IPS DF 4.7 (cell line): ENCODE data around the gene CUL1.
"Not testable (repeated sequence)": the region's sequence is repeated elsewhere in the genome, so short reads cannot be mapped to it uniquely, and the experiment has no call there.

ENCODE experiments used
- DNase-seq: peaks from one replicate; pipeline ENCODE4 v3.0.0-alpha.2; 2013; ENCODE audit warnings: low spot score; ENCODE audit errors: extremely low read depth

Gene CUL1

DNA sequence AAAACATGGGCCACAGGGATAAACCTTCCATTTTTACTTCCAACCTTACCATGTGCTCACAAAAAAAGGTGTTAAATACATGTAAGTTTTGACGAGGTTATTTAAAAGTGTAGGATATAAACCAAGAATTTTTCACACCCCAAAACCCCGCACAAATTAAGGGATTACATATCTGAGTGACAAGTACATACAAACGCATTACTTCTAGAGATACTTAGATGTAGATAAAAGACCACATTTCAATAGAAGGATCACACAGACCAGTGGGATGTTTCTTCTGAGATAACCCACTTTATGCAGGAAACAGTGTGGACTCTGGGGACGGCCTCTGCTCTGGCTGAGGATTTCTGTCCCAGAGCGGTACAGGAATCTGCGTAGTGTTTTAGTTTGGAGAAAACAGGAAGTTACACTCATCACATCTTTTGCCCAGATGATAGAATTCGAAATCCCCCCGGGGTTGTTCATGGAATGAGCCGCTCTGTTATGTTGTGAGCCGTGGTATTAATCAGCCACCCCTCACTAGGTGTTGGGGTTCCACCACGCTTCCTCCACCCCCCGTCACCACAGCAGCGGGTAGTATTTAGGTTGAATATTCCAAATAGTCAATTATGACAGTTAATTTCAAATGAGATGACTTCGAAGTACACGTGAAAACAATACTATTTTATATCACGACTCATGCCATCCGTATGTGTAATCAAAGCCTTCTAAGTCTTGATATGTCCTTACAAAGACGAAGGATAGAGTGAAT lies 1.3 kb upstream of the CUL1 start:
- DNase-seq: no peak

DNA sequence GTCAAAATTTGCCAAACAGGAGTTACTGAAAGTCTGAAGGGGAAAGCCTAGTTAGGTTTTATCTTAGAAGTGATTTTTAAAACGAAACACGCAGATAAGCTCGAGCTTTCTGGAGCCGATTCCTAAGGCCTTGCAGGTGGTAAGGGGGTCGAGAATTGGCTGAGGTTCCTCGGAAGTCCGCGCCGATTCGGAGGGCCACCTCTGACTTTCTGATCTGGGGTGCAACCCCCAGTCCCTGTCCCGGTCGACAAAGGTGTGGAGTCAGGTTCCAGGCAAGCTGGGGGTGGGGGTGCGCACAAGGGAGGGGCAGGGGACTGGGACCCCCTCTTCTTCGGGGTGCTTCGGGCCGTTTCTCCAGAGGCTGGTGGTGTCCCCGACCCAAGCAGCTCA lies 701 bp upstream of the CUL1 start:
- DNase-seq: no peak

DNA sequence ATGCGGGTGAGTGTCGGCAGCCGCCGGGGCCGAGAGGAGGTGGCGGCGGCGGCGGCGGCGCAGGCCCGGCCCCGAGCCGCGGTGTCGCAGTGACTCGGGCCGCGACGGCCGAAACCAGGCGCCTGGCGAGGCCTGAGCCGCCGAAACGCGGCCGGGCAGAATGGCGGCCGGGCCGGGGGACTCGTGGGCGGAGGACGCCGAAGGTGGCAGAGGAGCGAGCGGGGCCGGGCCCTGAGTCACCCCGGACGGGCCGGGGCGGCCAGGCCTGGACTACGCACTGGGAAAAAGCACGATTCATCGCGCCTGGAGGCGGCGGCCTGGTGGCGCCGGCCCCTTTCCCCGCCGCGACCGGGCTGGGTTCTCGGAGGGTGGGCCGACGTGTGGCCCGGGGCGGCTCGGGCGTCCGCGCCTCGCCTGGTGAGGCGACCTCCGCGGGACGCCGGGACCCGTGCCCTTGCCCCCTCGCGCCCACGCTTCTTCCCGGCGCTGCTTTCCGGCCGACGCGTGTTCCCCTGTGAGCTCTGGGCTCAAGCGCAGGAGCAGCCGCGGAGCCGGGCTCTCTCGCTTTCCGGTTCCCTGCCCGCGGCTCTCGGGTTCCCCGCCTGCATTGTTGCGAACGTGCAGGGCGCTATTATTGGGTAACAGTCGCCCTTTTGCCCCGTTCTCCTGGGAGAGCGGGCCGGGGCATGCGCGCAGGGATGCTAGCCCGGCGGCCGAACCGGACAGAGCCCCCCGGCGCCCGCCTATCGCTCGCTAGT lies 500 bp downstream of the CUL1 start:
- DNase-seq: no peak

DNA sequence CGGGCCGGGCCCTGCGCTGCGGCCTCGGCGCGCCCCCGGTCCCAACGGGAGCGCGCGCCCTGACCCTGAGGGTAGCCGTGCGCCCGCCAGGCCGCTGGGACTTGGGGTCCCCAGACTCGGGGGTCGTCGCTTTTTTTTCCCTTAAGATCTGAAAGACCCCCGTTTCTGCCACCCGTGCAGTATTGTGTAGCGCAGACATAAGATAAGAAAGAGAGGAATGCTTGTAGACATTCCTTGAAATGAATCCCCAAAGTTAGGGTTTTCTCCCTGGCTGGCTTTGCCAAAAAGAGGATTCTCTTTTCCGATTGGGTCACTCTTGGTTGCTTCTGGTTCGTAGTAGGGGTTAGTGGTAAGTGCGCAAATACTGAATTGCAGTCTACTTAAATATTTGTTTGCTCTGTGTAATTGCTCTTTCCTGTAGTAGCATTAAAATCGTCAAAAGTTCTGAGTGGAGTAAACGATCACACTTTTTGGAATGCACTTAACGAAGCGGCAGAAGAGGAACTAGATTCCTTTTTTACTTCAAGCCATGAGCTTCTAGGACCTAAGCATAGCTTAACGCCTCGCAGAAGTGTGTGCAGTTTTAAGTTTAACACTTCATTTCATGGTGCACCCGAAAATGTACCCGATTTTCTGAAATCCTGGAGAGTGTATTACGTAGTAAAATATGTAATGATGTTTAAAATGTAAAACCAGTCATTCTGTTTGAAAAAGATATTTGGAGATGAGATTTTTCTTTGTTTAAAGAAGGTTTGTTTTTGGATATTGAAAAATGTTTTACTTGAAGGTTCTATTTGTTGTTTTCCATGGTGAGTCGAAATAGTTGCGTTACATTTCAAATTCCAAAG lies 1.3 kb downstream of the CUL1 start:
- no peak for DNase-seq

DNA sequence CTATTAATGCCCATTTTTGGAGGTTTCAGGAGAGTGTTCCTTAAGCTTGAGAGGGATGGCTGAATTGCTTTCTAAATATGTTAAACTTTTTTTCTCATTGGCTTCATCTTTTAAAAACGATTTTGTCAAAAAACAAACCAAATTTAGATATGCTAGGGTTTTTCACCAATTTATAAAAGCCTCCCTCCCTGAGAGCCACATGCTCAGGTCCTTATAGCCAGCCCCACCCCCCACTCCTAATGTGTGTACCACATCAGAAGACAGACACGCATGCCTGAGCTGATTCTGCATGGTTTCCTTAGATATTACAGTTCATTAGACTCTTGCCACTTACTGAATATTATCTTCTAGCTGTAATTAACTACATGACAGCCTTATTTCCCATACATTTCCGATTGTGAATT lies 2.0 kb downstream of the CUL1 start:
- DNase-seq: no peak

DNA sequence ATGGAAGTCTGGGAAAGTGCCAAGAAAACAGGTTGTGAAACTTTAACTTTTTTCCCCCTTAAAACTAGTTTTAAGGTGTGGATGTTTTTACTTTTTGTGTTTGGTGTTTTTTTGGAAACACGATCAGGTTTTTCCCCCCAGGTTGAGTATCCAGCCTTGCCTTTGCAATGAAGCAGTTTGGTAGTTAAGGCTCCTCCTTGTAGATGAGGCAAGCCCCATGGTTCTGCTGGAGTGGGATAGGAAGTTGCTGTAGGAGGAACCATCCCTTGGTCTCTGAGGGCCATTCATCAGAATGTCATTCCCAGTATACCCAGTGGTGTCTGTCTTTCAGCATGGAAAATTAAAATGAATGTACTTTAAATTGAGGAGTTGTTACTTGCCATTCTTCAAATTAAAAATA lies 2.7 kb downstream of the CUL1 start:
- no peak for DNase-seq

DNA sequence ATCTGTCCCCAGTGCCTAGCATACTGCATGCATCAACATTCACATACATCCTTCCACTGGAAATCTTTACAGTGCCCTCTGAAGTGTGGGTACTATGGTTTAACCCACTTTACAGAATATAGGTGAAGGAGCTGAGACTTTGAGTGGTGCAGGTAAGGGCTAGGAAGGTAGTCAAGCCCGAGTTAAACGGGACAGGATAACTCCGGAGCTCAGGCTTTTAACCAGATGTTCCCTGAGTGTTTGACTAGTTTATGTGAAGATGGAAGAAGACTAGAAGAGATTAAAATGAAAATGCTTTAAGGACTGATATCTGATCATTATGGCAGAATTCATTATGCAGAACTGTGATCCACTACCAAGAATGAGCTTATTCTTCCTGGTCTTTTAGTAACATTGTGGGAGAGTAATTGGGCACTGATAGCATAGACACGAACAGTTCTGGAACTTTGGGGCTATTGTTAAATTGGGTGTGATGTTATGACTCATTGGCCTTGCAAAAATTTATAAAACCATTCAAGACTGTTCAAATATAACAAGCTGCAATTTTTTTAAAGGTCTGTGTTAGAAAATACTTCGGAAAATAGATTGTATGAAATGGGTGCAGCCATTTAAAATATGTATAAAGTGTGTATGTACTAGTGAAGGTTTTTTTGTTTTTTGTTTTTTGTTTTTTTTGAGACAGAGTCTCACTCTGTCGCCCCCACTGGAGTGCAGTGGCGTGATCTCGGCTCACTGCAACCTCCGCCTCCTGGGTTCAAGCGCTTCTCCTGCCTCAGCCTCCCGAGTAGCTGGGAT lies 4.4 kb downstream of the CUL1 start:
- DNase-seq: no peak

DNA sequence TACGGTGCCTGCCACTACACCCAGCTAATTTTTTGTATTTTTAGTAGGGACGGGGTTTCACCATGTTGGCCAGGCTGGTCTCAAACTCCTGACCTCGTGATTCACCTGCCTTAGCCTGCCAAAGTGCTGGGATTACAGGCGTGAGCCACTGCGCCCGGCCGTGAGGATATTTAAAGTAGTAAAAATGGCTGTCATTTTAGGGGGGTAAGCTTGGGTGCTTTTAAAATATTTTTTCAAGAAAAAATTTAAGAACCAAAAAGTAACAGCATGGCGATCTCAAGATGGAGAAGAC lies 4.9 kb downstream of the CUL1 start:
- not testable (repeated sequence) for DNase-seq

DNA sequence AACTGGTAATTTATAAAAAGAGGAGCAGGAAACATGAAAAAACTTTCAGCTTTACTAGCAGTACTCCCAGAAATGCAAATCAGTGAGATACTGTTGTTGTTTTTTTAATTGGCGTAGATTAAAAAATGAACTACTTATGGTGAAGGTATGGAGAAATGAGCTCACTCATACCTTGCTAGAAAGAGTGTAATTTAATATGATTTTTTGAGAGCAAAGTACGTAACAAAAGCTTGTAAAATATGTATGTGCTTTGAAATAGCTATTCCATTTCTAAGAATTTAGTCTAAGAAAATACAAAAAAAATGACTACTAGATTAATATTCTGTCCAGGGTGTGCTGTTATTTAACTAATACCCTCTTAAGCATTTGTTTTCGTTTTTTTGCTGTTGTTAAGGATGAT lies 5.5 kb downstream of the CUL1 start:
- DNase-seq: no peak

DNA sequence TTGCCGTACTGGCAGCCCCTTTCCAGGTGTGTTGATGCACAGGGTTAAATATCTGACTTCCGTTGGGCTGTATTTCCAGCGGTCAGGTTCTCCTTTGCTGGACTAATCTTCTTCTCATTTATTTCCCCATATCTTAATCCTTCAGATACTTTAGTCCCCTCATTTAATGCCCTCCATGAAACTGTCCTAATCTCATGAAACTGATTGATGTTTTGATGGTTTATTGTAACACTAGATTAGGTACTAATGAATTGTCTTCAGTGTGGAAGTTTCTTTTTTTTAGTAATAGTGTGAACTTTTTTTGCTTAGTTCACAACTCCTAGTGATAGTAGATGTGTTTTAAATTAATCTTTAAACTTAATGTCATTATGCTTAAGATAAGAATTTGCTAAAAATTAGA lies 6.3 kb downstream of the CUL1 start:
- no peak for DNase-seq

DNA sequence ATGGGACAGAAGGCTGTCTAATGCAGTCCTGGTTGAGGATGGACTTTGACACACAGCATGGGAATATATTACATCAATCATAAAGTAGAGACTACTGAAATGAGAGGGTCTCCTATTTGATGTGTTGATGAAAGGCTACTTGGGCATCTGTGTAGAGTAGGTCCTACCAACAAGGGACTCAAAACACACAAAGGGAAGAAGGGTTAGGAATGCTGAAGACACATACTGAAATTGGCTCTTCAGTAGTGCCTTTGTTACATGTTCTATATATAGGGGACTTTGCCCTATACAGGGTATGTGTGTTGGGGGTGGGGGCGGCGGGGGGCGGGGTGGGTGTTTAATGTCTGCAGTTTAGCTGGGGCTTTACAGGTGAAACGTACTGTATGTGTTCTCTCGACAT lies 7.7 kb downstream of the CUL1 start:
- DNase-seq: no peak

DNA sequence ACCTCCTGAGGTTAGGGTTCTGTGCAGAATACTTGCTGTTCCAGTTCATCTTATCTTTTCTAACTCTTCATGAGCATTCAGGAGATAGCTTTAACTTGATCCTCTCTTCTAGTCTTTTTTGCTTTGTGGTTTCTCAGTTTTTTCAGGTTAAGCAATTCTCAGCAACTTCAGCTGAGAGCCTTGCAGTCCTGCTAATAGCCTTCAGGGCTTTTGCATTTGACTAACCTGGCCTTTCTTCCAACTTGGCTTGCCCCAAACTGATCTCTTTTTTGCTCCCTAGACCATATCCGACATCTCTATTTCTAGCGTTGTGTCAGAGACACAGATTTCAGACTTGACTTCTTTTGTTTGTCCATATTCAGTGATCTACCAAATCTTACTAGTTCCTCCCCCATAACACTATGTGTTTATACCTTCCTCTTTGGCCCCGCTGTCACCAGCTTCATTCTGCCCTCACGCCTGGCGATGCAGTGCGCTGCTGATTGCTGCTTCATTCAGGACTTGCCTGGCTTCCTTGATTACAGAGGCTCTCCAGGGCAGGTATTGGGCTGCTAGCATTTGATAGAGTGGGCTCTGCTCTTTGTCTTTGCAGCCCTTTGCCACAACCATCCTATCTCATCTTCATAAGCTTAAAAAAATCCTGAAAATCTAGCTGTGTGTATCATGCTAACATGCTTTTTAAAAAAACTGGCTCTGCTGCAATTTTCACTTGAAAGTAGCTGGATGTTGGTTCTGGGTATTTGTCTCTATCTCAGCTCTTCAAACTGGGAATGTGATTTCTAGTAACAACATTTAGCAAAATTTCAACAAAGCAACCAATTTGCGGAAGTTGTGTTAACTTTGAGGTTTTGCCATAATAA lies 9.6 kb downstream of the CUL1 start:
- no peak for DNase-seq

DNA sequence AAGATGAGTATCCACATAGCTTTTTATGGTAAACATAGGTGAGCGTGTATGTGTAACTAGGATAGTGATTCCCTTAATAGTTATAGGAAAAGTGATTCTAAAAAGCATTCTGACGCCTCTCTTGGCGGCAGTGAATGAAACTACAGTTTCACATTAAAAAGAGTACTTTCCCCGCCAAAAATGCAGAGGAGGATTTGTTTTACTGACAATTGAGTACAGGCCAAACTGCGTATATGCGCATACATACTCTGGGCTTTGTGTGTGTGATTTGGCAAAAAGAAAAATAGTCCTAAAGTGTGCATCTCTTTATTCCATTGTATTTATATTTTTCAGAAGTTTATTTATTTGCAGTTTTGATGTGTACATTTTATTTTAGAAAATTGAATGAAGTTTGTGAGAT lies 10.3 kb downstream of the CUL1 start:
- DNase-seq: no peak

DNA sequence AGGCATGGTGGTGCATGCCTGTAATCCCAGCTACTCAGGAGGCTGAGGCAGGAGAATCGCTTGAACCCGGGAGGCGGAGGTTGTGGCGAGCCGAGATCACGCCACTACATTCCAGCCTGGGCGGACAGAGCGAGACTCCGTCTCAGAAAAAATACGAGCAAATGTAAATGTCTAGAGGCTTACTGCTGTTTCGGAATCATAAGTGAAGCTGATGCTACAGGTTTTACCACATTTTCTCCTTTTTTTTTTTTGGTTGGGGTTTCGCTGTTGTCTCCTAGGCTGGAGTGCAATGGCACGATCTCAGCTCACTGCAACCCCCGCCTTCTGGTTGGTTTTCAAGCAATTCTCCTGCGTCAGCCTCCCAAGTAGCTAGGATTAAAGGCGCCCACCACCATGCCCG lies 11.7 kb downstream of the CUL1 start:
- not testable (repeated sequence) for DNase-seq

DNA sequence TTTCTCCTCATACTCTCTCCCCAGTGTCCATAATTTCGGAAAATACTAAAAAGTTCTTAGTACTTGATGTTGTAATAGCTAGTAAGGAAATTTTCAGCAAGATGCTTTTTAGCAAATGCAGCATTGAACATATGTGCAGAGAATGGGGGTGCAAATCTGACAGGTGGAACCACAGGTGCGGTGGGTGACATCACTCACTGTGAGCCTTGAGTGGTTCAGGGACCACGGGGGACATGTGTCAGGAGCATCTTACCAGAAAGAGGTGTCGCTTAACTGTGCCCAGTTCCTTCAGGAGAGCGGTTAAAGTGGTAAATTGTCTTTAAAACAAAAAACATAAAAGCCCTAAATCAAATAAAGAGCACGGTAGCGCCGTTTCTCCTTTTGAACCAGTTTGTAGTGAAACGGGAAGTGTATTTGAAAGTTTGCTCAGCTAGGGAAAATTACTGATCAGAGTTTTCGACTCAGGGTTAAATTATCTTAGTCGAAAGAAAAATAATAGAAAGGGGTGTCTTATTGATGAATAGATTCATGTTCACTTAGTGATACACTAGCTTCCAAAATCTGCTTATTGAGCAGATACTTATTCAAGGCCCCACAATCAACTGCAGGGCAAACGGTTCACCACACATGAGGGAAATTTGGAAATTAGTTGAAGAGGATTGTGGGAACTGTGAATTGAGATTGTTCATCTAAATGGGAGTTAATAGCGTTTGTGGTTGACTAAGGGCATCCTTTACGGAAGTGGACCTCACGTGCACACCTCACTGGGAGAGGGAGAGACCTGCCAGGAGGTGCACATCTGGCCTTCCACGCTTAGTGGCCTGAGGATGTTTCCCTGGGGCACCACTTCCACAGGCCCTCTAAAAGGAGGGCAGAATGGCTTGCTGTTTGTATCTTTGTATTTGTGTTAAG lies 12.7 kb downstream of the CUL1 start:
- no peak for DNase-seq

DNA sequence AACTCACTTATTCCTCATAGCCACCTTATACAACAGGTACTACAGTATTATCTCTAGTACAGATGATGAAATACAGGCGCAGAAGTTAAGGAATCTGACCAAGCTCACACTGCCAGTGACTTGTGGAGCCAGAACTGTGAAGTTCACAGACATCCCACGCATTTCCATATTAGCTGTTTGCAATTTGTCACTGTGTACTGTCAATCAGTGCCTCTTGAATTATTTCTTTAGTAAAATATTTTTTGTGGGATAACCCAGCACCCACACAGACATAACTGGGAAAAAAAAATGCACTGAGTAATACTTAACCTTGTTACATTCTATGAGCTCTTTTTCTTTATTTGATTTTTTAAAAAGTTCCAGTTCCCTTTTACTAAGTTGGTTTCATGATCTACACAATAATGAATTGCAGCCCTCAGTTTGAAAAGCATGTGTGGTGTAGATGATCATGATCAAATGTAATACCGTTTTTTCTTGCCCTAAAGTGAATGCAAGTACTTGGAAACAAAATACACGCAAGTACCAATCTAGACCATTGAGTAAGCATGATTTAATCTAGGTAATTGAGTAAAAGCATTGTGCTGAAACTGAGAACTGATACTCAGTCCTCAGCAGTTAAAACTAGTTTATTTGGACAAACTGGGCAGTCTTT lies 14.1 kb downstream of the CUL1 start:
- no peak for DNase-seq

DNA sequence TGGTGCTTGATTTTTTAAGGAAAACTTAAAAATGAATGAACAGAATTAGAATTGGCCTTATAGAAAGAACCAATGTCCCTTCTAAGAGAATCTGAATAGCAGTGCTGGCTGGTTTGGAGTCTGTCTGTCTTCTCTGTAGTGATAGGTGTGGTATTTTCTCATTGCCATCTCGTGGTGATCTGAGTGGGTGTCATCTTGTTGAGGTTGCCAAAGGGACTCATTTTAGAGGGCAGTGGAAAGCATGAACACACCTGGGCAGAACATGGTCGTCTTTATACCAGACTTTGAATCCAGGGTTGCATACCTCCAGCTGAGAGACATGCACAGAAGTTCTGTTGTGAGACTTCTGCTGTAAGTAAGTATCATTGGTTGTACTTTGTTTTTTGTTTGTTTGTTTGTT lies 15.8 kb downstream of the CUL1 start:
- no peak for DNase-seq

DNA sequence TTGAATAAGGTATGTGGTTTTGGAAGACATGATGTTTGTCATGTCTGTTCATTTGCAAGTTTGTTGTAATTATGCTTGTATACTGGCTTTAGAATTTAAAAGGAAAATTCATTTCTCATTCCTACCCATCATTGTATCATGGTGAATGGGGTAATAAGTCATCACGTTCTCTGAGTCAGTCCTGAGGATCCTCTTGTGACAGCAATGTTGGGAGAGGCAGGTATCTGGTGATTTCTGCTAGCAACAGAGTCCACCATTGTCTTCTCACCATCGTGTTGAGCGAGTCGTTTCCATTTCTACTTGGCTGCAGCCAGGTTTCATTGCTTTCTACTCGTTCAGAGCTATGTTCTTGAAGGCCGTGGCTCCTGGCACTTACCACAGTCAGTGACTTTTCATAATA lies 16.3 kb downstream of the CUL1 start:
- DNase-seq: no peak

DNA sequence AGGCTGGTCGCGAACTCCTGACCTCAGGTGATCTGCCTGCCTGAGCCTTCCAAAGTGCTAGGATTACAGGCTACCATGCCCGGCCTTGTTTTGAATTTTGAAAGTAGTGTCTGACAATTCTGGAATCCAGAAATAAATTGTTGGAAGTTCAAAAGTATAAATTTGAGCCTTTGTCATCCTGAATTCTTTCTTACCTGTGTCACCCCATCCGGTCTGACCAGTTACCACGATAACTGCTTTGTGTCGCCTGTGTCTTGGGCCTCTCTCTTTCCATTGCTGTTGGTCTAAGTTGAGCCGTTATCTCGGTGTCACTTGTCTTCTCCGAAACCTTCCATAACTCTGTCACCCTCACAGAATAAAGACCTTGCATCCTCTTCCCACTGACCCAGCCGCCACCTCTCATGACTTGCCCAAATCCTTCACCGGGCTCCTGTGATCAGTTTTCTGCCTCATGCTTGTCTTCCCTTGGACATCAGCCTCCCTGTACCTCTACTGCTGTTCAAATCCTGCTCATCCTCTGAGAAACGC lies 18.6 kb downstream of the CUL1 start:
- no peak for DNase-seq
